Immature natural killer cell (primary cell): ENCODE results near the gene SFT2D1. TPM values are rescaled to one million over a fixed set of nuclear protein-coding genes. Genes with fewer than 3 reads are reported as not detected.

Experiments used
- polyA plus RNA-seq, 3 donors: library from polyadenylated mRNA; unstranded; fragments of 300-500 nt; fragmentation: Illumina TruSeq; gene quantifications; one replicate each; pipeline ENCODE4 v1.2.3, GENCODE V29; 2021

SFT2D1 gene
- polyA plus RNA-seq, 3 donors from 2014 or later: 92.7 to 144 (median 94.2) TPM

Other genes starting within 250 kb of the SFT2D1 start
- under 1 TPM in 1 of 3 donors, not detected in 2; 0.26 TPM for gene TBXT, start 174.7 kb downstream of the SFT2D1 start, polyA plus RNA-seq
- gene PRR18, start 34.2 kb downstream of the SFT2D1 start, polyA plus RNA-seq: not detected
- gene MPC1, start 40.4 kb upstream of the SFT2D1 start, polyA plus RNA-seq: 100 to 1,000 TPM in 1 of 3 donors, 10 to 100 TPM in 2; 68.7 to 107 (median 85.6) TPM
- under 1 TPM; 0.18 to 0.58 (median 0.38) TPM for gene RAMACL, start 244.1 kb upstream of the SFT2D1 start, polyA plus RNA-seq